Astrocyte (in vitro differentiated cells and primary cell): ENCODE data around the gene CHMP1A.
"Not testable (repeated sequence)": the region's sequence is repeated elsewhere in the genome, so short reads cannot be mapped to it uniquely, and the experiment has no call there.

ENCODE experiments used
- CTCF ChIP-seq: IDR thresholded peaks from 2 replicates; pipeline ENCODE4 v1.5.1; 2011; ENCODE audit warnings: low read depth, mild to moderate bottlenecking, inconsistent platforms, low read length, moderate library complexity; ENCODE audit not compliant: insufficient read depth
- EZH2 ChIP-seq: IDR thresholded peaks from 2 replicates; pipeline ENCODE4 v1.6.1; 2012; ENCODE audit warnings: mild to moderate bottlenecking, low read length, inconsistent platforms; ENCODE audit not compliant: insufficient read depth

- TF ChIP-seq CTCF, EZH2: not testable (repeated sequence)
These were observed 42.2 kb upstream of the CHMP1A start for GRCh38 chr16:89699629-89700099.
